ENCODE data around the gene FYCO1.

FYCO1 gene

DNA sequence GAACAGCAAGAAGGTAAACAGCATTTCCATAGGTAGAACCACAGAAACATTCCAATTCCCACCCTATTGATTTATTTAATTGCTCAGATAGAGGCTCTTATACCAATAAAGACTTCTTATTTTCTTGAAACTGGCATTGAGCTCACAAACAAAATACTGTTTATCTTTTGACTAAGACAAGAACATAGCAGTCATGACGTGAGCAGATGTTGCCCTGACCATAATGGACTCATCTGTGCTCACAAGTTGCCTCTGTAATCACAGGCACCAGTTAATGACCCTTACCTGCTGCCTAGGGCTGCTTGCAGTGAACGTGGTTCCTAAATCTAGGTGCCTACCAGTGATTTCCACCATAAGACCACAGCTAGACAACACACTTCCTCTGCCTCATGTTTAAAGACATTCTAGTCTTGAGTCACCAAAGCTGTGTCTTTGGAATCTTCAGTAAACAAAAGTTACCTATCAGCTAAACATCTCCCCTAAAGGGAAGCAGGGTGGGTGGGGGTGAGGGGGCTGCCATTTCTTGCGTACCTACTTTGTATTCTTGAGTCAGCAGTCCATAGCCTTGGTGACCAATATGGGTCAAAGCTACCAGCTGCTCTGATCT is 2.1 kb downstream of the FYCO1 start:
- Histone ChIP-seq H3K36me3 (ENCODE audit: insufficient read depth, low read length) (no peaks in the 10 kb centered on the region), H2AFZ (ENCODE audit: low read length) (no peak overlapping the region), H3K9ac (ENCODE audit: low read depth, low read length, poor library complexity, severe bottlenecking) (no peak overlapping the region), H3K79me2 (ENCODE audit: insufficient read depth, low read length) (peaks cover 7% of the 10 kb centered on the region; the same call in 1 of the 2 replicates), H3K4me3 (ENCODE audit: low read length, poor library complexity, severe bottlenecking) (peak overlapping the region; percentile 14), H3F3A (ENCODE audit: low read depth) (no peaks in the 10 kb centered on the region), H3K4me1 (ENCODE audit: insufficient read depth, low read length, poor library complexity, severe bottlenecking) (peaks cover 27% of the 10 kb centered on the region), H3K27me3 (ENCODE audit: insufficient read depth, low read length, poor library complexity, severe bottlenecking) (no peaks in the 10 kb centered on the region), H3K9me3 (ENCODE audit: insufficient read depth, low read depth, low read length) (no peaks in the 10 kb centered on the region), H3K9me2 (replicated peaks; ENCODE audit: low read depth, low read length) (no peaks in the 10 kb centered on the region), H4K20me1 (ENCODE audit: insufficient read depth, low read length, poor library complexity, severe bottlenecking) (peaks cover 2% of the 10 kb centered on the region), H3K4me2 (ENCODE audit: low read depth, low read length, poor library complexity, severe bottlenecking) (peak overlapping the region; percentile 70)
- TF ChIP-seq EZH2phosphoT487 (IDR thresholded peaks at IDR 0.05; ENCODE audit: borderline replicate concordance), result no peak
- TF ChIP-seq, protein P1, sequence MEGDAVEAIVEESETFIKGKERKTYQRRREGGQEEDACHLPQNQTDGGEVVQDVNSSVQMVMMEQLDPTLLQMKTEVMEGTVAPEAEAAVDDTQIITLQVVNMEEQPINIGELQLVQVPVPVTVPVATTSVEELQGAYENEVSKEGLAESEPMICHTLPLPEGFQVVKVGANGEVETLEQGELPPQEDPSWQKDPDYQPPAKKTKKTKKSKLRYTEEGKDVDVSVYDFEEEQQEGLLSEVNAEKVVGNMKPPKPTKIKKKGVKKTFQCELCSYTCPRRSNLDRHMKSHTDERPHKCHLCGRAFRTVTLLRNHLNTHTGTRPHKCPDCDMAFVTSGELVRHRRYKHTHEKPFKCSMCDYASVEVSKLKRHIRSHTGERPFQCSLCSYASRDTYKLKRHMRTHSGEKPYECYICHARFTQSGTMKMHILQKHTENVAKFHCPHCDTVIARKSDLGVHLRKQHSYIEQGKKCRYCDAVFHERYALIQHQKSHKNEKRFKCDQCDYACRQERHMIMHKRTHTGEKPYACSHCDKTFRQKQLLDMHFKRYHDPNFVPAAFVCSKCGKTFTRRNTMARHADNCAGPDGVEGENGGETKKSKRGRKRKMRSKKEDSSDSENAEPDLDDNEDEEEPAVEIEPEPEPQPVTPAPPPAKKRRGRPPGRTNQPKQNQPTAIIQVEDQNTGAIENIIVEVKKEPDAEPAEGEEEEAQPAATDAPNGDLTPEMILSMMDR (conservative IDR thresholded peaks at IDR 0.05; ENCODE audit: low read length), result no peak

DNA sequence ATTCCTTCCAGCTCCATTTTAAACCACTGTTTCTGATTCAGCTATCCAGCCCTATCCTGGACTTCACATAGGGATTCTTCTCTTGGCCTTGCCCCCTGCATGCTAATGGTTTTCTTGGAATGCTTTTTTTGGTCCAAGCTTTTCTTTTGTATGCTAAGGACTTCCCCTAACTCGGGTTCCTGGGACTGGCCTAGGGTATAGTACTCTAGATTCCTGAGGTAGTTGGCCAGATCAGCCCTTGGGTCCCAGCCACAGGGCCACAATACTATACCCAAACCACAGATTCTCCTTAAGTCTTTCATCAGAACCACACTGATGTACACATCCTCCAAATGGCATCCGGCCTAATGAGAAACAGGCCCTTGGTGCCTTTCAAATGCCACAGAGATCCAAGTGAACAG is 2.8 kb downstream of the FYCO1 start:
- H3K9me3 ChIP-seq (ENCODE audit: insufficient read depth, low read depth, low read length), result no peaks in the 10 kb centered on the region
- no peak overlapping the region for H3K9ac ChIP-seq (ENCODE audit: low read depth, low read length, poor library complexity, severe bottlenecking)
- no peaks in the 10 kb centered on the region for H3F3A ChIP-seq (ENCODE audit: low read depth)
- H3K79me2 ChIP-seq (ENCODE audit: insufficient read depth, low read length), result peaks cover 11% of the 10 kb centered on the region; the same call in 1 of the 2 replicates
- no peaks in the 10 kb centered on the region for H3K9me2 ChIP-seq (replicated peaks; ENCODE audit: low read depth, low read length)
- peaks cover 27% of the 10 kb centered on the region for H3K4me1 ChIP-seq (ENCODE audit: insufficient read depth, low read length, poor library complexity, severe bottlenecking)
- H4K20me1 ChIP-seq (ENCODE audit: insufficient read depth, low read length, poor library complexity, severe bottlenecking), result peaks cover 2% of the 10 kb centered on the region
- H3K4me3 ChIP-seq (ENCODE audit: low read length, poor library complexity, severe bottlenecking), result no peak overlapping the region
- no peak overlapping the region for H2AFZ ChIP-seq (ENCODE audit: low read length)
- peak overlapping the region; percentile 23 for H3K4me2 ChIP-seq (ENCODE audit: low read depth, low read length, poor library complexity, severe bottlenecking)
- no peaks in the 10 kb centered on the region for H3K27me3 ChIP-seq (ENCODE audit: insufficient read depth, low read length, poor library complexity, severe bottlenecking)
- TF ChIP-seq, protein P1 (conservative IDR thresholded peaks at IDR 0.05; ENCODE audit: low read length), result no peak
- TF ChIP-seq EZH2phosphoT487 (IDR thresholded peaks at IDR 0.05; ENCODE audit: borderline replicate concordance), result no peak
- no peaks in the 10 kb centered on the region for H3K36me3 ChIP-seq (ENCODE audit: insufficient read depth, low read length)

DNA sequence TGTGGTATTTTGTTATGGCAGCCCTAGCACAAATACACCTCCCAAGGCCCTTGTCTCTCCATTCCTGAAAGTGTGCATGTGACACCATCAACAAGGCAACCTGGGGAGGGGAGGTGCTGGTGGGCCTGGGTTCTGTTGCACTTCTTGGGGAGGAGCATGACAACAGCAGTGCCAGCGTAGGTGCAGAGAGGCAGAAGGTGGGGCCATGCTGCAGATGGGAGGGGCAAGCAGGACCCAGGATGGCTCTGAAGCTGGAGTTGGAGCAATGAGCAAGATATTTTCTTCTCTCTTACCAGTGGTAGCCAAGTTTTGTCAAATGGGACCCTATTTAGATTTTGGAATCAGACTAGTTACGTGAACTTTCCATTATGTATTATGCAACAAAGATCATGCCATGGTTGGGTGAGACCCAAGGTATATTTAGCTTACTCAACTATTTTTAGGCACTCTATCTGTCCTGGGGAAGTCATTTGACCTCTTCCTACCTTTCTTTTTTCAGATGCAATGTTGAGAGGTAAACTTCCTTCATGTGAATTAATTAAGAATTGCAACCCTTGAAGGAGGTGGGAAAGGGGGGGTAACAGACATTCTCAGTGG is 3.4 kb downstream of the FYCO1 start:
- Histone ChIP-seq H2AFZ (ENCODE audit: low read length) (no peak overlapping the region), H3K9ac (ENCODE audit: low read depth, low read length, poor library complexity, severe bottlenecking) (no peak overlapping the region), H3K27me3 (ENCODE audit: insufficient read depth, low read length, poor library complexity, severe bottlenecking) (no peaks in the 10 kb centered on the region), H3K79me2 (ENCODE audit: insufficient read depth, low read length) (peaks cover 12% of the 10 kb centered on the region; the same call in 1 of the 2 replicates), H3K4me2 (ENCODE audit: low read depth, low read length, poor library complexity, severe bottlenecking) (peak overlapping the region; percentile 23), H3K9me2 (replicated peaks; ENCODE audit: low read depth, low read length) (no peaks in the 10 kb centered on the region), H3K36me3 (ENCODE audit: insufficient read depth, low read length) (no peaks in the 10 kb centered on the region), H4K20me1 (ENCODE audit: insufficient read depth, low read length, poor library complexity, severe bottlenecking) (peaks cover 2% of the 10 kb centered on the region), H3F3A (ENCODE audit: low read depth) (no peaks in the 10 kb centered on the region), H3K4me3 (ENCODE audit: low read length, poor library complexity, severe bottlenecking) (no peak overlapping the region), H3K9me3 (ENCODE audit: insufficient read depth, low read depth, low read length) (no peaks in the 10 kb centered on the region), H3K4me1 (ENCODE audit: insufficient read depth, low read length, poor library complexity, severe bottlenecking) (peaks cover 27% of the 10 kb centered on the region)
- no peak for TF ChIP-seq EZH2phosphoT487 (IDR thresholded peaks at IDR 0.05; ENCODE audit: borderline replicate concordance)
- TF ChIP-seq, protein P1 (conservative IDR thresholded peaks at IDR 0.05; ENCODE audit: low read length), result no peak
